GM21367 (cell line): ENCODE data around the gene DERL2.

Experiments
- ATAC-seq: cut with Tn5 transposase; IDR thresholded peaks from one replicate; pipeline ENCODE4 v1.9.1; 2021; ENCODE audit not compliant: unreplicated experiment

Gene DERL2

GRCh38 chr17:5485270-5486205 is at the start of gene DERL2:
DERL2 (minus strand) TSS chr17:5486178; CDS start chr17:5486161, 17 bp downstream.
- peak; percentile 6 for ATAC-seq

GRCh38 chr17:5535436-5535835 is 49.5 kb upstream of the DERL2 start:
- no peak for ATAC-seq

- ATAC-seq: no peak
Measured at GRCh38 chr17:5533486-5534315, 47.7 kb upstream of the DERL2 start.

- no peak for ATAC-seq
Measured at GRCh38 chr17:5532581-5532980, 46.6 kb upstream of the DERL2 start.

DNA sequence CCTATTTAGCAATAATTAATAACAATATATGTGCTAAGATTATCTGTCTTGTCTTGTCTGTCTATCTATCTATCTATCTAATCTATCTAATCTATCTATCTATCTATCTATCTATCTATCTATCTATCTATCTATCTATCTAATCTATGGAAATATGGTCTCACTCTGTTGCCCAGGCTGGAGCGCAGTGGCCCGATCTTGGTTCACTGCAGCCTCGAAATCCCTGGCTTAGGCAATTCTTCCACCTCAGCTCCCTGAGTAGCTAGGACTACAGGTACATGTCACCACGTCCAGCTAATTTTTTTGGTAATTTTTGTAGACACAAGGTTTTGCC is 45.1 kb upstream of the DERL2 start:
- no peak for ATAC-seq

- no peak for ATAC-seq
Measured at GRCh38 chr17:5530265-5531084, 44.5 kb upstream of the DERL2 start.

DNA sequence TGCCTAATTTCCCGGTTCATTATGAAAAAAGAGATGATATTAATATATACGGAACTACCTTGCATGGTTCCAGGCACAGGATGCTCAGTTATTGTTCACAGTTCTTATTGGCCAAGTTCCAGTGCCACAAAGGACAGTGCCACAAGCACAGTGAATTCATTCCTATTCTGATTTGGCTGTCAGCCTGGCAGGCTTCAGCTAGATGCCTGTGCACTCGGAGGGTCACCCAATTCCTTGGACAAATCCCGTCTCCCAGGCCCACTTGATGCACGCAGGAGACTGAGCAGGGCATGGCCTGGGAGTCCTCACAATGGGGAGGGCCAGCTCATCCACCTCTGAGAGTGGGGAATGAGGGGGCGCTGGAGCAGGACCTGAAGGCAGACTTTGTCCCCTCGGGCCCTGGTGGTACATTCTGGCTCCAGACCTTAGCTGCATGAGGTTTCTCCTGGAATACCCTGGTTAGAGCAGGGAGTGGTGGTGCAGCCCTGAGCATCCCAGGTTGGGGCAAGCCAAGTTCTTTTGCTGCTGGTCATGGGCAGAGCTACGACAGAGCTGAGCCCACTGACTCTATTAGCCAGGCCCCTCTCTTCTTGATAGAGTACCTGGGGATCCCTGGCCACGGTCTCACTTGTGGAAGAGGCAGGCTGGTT is 41.7 kb upstream of the DERL2 start:
- no peak for ATAC-seq

GRCh38 chr17:5526821-5527598 is 41.0 kb upstream of the DERL2 start:
- no peak for ATAC-seq

- ATAC-seq: no peak
Measured at GRCh38 chr17:5523249-5523648, 37.3 kb upstream of the DERL2 start.

- ATAC-seq: no peak
Measured at GRCh38 chr17:5522476-5522875, 36.5 kb upstream of the DERL2 start.

DNA sequence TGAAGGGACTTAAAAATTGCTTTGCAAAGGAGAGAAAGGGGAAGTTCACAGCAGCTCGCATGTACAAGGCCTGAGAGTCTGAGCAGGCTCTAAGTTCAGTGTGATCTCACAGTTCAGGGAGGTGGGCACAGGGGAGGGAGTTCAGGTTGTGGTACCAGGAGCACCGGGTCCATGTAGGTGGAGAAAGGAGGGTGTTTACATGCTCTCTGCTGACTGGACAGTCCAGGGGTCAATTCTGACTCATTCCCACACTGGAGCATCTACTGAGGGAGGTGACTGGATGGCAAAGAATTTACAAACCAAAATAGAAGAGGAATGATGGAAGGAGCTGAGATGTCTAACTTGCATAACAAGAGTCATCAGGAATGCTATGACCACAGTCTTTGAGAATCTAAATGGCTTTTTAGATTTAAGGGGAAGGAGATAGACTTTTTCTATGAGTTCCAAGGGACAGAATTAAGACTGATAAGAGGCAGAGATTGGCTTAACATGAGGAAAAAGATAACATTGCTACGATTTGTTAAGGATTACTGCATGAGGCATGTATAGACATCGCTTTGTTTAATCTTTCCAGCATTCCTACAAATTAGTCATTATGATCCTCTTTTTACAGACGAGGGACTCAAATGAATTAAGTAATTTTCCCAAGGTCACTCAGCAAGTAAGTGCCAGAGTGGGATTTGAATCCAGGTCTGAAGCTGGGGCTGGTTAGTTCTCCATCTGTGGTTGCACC is 30.2 kb upstream of the DERL2 start:
- ATAC-seq: no peak

- no peak for ATAC-seq
Measured at GRCh38 chr17:5514976-5515375, 29.0 kb upstream of the DERL2 start.

- ATAC-seq: no peak
Measured at GRCh38 chr17:5513628-5514027, 27.6 kb upstream of the DERL2 start.

GRCh38 chr17:5511401-5512225 is 25.6 kb upstream of the DERL2 start:
- no peak for ATAC-seq

DNA sequence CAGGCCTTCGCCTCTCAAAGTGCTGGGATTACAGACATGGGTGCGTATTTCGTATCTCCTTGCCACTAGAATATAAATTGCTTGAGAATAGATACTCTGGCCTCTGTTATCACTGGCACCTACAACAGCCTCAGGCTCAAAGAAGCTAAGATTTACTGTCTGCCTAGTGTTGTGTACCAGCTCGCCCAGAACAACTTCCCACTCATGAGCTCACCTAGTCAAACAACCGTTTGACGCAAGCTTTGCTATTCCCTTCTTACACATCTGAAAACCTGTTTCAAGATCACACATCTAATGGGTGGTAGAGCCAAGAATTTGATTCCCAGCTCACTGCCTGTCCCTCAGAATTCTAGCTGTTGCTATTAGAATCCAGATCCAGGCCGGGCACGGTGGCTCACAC is 24.8 kb upstream of the DERL2 start:
- no peak for ATAC-seq

DNA sequence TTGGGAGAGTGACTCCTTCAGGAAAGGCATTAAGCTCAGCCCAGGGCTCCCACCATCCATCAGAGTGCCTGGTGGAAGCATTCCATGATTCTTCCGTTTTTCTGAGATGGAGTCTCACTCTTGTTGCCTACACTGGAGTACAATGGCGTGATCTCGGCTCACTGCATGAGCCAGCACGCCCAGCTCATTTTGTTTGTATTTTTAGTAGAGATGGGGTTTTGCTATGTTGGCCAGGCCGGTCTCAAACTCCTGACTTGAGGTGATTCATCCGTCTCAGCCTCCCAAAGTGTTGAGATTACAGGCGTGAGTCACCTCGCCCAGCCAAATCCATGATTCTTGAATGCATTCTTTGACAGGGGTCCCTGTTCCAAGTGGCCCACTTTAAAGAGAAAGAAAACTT is 23.5 kb upstream of the DERL2 start:
- no peak for ATAC-seq

GRCh38 chr17:5508810-5509209 is 22.8 kb upstream of the DERL2 start:
- ATAC-seq: no peak

DNA sequence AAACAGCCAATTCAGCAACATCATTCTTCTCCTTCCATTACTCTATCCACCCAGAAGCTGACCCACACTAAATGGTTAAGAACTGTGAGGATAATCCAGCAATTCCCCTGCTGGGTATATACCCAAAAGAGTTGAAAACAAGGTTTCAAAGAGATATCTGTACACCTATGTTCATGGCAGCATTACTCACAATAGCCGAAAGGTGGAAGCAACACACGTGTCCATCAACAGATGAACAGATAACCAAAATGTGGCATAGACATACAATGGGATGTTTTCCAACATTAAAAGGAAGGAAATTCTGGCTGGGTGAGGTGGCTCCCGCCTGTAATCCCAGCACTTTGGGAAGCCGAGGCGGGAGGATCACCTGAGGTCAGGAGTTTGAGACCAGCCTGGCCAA is 20.3 kb upstream of the DERL2 start:
- ATAC-seq: no peak
